ENCODE data around the gene CNOT1.

CNOT1 gene

DNA sequence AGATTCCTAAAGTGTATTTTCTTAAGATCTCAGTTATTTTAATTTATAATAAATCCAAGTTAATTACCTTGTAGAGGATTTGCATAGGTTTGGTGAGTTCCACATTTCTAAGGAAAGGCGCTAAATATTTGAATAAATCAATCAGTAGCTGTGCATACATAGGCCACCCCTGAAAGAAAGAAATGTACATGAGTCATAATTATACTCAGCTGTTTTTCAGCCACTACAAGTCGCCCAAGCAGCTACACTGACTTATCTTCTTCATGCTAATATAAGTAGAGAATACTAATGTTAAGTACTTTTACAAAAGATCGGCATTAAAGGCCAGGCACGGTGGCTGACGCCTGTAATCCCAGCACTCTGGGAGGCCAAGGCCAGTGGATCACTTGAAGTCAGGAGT is 99.4 kb downstream of the CNOT1 start:
- no peak overlapping the region for H3K27ac ChIP-seq
- H3K4me3 ChIP-seq (ENCODE audit: low read depth, low read length) = no peak overlapping the region
- peaks cover 76% of the 10 kb centered on the region for H3K36me3 ChIP-seq (replicated peaks)
- TF ChIP-seq, protein P1, sequence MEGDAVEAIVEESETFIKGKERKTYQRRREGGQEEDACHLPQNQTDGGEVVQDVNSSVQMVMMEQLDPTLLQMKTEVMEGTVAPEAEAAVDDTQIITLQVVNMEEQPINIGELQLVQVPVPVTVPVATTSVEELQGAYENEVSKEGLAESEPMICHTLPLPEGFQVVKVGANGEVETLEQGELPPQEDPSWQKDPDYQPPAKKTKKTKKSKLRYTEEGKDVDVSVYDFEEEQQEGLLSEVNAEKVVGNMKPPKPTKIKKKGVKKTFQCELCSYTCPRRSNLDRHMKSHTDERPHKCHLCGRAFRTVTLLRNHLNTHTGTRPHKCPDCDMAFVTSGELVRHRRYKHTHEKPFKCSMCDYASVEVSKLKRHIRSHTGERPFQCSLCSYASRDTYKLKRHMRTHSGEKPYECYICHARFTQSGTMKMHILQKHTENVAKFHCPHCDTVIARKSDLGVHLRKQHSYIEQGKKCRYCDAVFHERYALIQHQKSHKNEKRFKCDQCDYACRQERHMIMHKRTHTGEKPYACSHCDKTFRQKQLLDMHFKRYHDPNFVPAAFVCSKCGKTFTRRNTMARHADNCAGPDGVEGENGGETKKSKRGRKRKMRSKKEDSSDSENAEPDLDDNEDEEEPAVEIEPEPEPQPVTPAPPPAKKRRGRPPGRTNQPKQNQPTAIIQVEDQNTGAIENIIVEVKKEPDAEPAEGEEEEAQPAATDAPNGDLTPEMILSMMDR (IDR thresholded peaks at IDR 0.05; ENCODE audit: low read depth, low read length, missing control alignments) = no peak
- in situ Hi-C loops (cut with HindIII; ENCODE audit: low pct_ligation_motif_present, low sequenced_read_pairs) = no loop called here
- no peak for DNase-seq
- no peaks in the 10 kb centered on the region for H3K27me3 ChIP-seq (replicated peaks)

DNA sequence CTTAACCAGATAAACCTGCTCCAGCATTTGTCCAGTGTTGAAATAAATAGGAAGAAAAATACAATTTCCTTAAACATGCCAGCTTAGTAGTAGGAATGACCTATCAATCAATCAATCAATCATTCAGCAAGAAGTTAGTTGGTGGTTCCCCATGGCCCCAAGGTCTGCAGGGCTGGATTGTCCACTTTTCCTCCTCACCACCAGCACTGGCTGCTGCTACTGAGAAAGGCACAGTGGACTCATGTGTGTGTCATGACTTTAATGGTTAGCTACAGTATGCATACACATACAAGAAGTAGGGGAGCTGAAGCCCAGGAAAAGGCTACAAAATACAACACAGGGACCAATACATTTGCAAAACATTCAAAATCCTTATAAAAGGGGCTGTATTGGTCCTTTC is 109.9 kb downstream of the CNOT1 start:
- no peak overlapping the region for H3K4me3 ChIP-seq (ENCODE audit: low read depth, low read length)
- TF ChIP-seq, protein P1 (IDR thresholded peaks at IDR 0.05; ENCODE audit: low read depth, low read length, missing control alignments) = no peak
- H3K36me3 ChIP-seq (replicated peaks) = peaks cover 64% of the 10 kb centered on the region
- no peak for DNase-seq
- H3K27ac ChIP-seq = no peak overlapping the region
- in situ Hi-C loops (cut with HindIII; ENCODE audit: low pct_ligation_motif_present, low sequenced_read_pairs) = no loop called here
- no peaks in the 10 kb centered on the region for H3K27me3 ChIP-seq (replicated peaks)

DNA sequence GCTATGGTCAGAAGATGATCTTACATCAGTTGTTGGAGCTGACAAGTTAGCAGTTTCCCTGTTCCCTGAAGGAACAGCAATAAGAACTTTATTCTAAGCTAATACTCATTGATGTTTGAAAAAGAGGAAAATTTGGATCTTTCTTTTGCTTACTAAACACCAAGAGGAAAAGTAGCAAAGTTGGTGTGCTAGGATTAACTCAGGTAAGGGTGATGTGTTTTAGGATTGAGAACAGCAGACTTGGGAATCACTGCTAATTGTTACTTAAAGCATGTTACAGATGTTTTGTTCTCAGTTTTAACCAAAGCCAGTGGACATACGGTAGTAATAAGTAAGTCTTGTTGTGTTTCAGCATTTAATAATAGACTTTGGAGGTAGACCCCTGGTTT is 110.7 kb downstream of the CNOT1 start:
- in situ Hi-C loops (cut with HindIII; ENCODE audit: low pct_ligation_motif_present, low sequenced_read_pairs) = no loop called here
- no peak for DNase-seq
- Histone ChIP-seq H3K4me3 (ENCODE audit: low read depth, low read length) (no peak overlapping the region), H3K27me3 (replicated peaks) (no peaks in the 10 kb centered on the region), H3K27ac (no peak overlapping the region), H3K36me3 (replicated peaks) (peaks cover 60% of the 10 kb centered on the region)
- TF ChIP-seq, protein P1 (IDR thresholded peaks at IDR 0.05; ENCODE audit: low read depth, low read length, missing control alignments) = no peak

DNA sequence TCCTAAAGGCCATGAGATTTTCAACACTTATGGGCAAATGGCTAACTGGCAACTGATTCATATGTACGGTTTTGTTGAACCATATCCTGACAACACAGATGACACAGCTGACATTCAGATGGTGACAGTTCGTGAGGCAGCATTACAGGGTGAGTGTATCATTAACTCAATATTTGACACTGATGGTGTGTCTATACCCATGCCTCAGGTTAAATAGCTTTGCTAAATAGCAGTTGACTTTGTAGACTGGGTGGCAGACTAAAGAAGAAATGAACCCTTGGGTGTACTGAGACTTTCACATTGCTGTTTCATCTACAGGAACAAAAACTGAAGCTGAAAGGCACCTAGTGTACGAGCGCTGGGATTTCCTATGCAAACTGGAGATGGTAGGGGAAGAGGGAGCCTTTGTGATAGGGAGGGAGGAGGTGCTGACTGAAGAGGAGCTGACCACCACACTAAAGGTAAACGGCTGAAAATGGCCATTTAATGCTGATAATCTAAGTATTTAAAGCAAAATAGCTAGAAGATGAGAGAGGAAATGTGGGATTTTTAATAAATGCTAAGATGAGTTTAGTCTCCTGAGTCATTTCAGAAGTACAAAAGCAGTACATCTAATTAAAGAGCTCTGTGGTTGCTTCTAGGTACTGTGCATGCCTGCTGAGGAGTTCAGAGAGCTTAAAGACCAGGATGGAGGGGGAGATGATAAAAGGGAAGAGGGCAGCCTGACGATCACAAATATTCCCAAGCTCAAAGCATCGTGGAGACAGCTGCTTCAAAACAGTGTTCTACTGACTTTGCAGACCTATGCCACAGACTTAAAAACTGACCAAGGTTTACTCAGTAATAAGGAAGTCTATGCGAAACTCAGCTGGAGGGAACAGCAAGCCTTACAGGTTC is 111.3 kb downstream of the CNOT1 start:
- Histone ChIP-seq H3K27ac (no peak overlapping the region), H3K27me3 (replicated peaks) (no peaks in the 10 kb centered on the region), H3K4me3 (ENCODE audit: low read depth, low read length) (no peak overlapping the region), H3K36me3 (replicated peaks) (peaks cover 53% of the 10 kb centered on the region)
- in situ Hi-C loops (cut with HindIII; ENCODE audit: low pct_ligation_motif_present, low sequenced_read_pairs) = no loop called here
- TF ChIP-seq, protein P1 (IDR thresholded peaks at IDR 0.05; ENCODE audit: low read depth, low read length, missing control alignments) = no peak
- DNase-seq = no peak

DNA sequence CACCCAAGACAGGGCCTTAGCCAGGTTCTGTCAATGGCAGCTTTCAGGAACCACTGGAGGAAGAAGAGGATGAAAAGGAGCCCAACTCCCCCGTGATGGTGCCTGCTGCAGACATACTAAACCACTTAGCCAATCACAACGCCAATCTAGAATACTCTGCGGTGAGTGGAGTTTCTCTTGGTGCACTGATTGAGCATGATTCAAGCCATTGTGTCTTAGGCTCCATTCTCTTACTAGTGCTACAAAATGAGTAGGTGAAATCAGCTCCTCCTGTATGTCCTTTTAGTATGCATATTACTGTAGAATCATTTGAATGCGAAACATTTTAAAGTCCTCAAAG is 112.9 kb downstream of the CNOT1 start:
- no peak for DNase-seq
- H3K4me3 ChIP-seq (ENCODE audit: low read depth, low read length) = no peak overlapping the region
- H3K27me3 ChIP-seq (replicated peaks) = no peaks in the 10 kb centered on the region
- TF ChIP-seq, protein P1 (IDR thresholded peaks at IDR 0.05; ENCODE audit: low read depth, low read length, missing control alignments) = no peak
- in situ Hi-C loops (cut with HindIII; ENCODE audit: low pct_ligation_motif_present, low sequenced_read_pairs) = no loop called here
- H3K36me3 ChIP-seq (replicated peaks) = peaks cover 41% of the 10 kb centered on the region
- H3K27ac ChIP-seq = no peak overlapping the region
